ENCODE measurements around the gene TOR2A.
"Not testable (repeated sequence)": the region's sequence is repeated elsewhere in the genome, so short reads cannot be mapped to it uniquely, and the experiment has no call there.

The TOR2A gene

GRCh38 chr9:127768698-127769097, 33.6 kb upstream of the TOR2A start:
- no peak for DNase-seq (ENCODE audit: low spot score)

- no peak for DNase-seq (ENCODE audit: low spot score)
Observed at GRCh38 chr9:127767909-127768331, 32.8 kb upstream of the TOR2A start.

GRCh38 chr9:127767410-127767809, 32.3 kb upstream of the TOR2A start:
- DNase-seq (ENCODE audit: low spot score), result no peak

GRCh38 chr9:127765418-127765817, 30.3 kb upstream of the TOR2A start:
- DNase-seq (ENCODE audit: low spot score), result no peak

- DNase-seq (ENCODE audit: low spot score), result no peak
Observed at GRCh38 chr9:127763918-127764384, 28.9 kb upstream of the TOR2A start.

- DNase-seq (ENCODE audit: low spot score), result no peak
Observed at GRCh38 chr9:127762111-127762676, 27.1 kb upstream of the TOR2A start.

- DNase-seq (ENCODE audit: low spot score), result no peak
Observed at GRCh38 chr9:127761491-127761956, 26.4 kb upstream of the TOR2A start.

GRCh38 chr9:127761061-127761460, 26.0 kb upstream of the TOR2A start:
- DNase-seq (ENCODE audit: low spot score), result no peak

GRCh38 chr9:127758843-127759242, 23.7 kb upstream of the TOR2A start:
- no peak for DNase-seq (ENCODE audit: low spot score)

- not testable (repeated sequence) for DNase-seq (ENCODE audit: low spot score)
Observed at GRCh38 chr9:127756776-127757175, 21.7 kb upstream of the TOR2A start.

GRCh38 chr9:127756233-127756632, 21.1 kb upstream of the TOR2A start:
- DNase-seq (ENCODE audit: low spot score), result no peak

GRCh38 chr9:127755061-127756060, 20.3 kb upstream of the TOR2A start:
- DNase-seq (ENCODE audit: low spot score), result no peak

GRCh38 chr9:127754099-127755060, 19.3 kb upstream of the TOR2A start:
- DNase-seq (ENCODE audit: low spot score), result no peak

- no peak for DNase-seq (ENCODE audit: low spot score)
Observed at GRCh38 chr9:127753622-127754021, 18.5 kb upstream of the TOR2A start.

GRCh38 chr9:127753148-127753547, 18.1 kb upstream of the TOR2A start:
- no peak for DNase-seq (ENCODE audit: low spot score)

- no peak for DNase-seq (ENCODE audit: low spot score)
Observed at GRCh38 chr9:127751269-127752054, 16.4 kb upstream of the TOR2A start.

GRCh38 chr9:127749090-127749787, 14.1 kb upstream of the TOR2A start:
- no peak for DNase-seq (ENCODE audit: low spot score)

GRCh38 chr9:127746959-127747569, 12.0 kb upstream of the TOR2A start:
- DNase-seq (ENCODE audit: low spot score), result no peak

GRCh38 chr9:127744398-127745110, 9.5 kb upstream of the TOR2A start:
- DNase-seq (ENCODE audit: low spot score), result no peak

Measured in putamen (tissue), 1 donor.